ENCODE measurements around the gene NKX2-1. TPM values are rescaled to one million over a fixed set of nuclear protein-coding genes. Genes with fewer than 3 reads are reported as not detected.

NKX2-1 gene
- total and polyA plus RNA-seq, 2 of the 13 experiments (the other 11 are each of a cell fraction or from before 2014, with no cell fraction given), result not detected

DNA sequence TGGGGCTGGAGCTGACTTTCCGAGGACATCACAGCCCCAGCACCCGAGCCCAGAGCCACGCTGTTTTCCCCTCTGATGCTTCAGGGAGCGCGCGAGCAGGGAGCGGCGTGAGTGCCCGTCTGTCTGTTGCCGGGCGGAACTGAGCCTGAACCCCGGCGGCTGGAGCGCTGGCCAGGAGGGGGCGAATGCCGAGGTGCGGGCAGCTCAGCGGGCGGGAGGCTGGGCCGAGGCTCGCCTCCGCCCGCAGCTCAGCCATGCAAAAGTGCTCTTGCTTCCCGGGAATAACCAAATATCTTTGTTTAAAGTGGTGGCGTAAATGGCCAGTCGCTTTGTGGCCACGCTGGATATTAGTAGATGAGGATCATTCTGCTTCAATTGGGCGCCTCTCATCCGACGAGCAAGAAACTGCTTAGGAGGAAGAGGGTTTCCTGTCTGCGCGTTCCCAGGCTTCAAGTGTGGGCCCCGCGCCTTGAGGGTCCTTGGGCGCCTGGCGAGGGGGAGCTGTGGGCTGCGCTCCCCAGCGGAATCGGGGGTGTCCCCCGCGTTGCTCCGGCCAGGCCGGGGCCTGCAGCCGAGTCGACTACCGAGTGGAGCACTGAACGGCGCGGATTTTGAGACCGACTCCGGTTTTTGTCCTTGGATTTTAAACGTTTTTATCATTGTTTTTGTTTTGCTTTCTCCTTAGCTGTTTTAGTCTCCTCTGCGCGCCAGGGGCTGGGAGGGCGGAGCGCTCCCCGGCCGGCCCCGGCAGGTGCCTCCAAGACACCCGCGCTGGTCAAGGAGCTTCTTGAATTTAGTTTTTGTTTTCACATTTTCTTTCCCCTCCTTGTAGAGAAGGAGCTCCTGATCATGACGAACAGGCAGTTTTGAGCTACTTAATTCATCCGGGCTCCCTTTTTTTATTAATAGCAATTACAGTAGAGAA lies 831 bp upstream of the NKX2-1 start (continued):
- TF ChIP-seq, protein P1, sequence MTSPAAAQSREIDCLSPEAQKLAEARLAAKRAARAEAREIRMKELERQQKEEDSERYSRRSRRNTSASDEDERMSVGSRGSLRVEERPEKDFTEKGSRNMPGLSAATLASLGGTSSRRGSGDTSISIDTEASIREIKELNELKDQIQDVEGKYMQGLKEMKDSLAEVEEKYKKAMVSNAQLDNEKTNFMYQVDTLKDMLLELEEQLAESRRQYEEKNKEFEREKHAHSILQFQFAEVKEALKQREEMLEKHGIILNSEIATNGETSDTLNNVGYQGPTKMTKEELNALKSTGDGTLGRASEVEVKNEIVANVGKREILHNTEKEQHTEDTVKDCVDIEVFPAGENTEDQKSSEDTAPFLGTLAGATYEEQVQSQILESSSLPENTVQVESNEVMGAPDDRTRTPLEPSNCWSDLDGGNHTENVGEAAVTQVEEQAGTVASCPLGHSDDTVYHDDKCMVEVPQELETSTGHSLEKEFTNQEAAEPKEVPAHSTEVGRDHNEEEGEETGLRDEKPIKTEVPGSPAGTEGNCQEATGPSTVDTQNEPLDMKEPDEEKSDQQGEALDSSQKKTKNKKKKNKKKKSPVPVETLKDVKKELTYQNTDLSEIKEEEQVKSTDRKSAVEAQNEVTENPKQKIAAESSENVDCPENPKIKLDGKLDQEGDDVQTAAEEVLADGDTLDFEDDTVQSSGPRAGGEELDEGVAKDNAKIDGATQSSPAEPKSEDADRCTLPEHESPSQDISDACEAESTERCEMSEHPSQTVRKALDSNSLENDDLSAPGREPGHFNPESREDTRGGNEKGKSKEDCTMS (CRISPR knock-in tag; conservative IDR thresholded peaks at IDR 0.05), result no peak
- TF ChIP-seq ZMYM2 (CRISPR knock-in tag; IDR thresholded peaks at IDR 0.05), result no peak
- TF ChIP-seq, protein P2, sequence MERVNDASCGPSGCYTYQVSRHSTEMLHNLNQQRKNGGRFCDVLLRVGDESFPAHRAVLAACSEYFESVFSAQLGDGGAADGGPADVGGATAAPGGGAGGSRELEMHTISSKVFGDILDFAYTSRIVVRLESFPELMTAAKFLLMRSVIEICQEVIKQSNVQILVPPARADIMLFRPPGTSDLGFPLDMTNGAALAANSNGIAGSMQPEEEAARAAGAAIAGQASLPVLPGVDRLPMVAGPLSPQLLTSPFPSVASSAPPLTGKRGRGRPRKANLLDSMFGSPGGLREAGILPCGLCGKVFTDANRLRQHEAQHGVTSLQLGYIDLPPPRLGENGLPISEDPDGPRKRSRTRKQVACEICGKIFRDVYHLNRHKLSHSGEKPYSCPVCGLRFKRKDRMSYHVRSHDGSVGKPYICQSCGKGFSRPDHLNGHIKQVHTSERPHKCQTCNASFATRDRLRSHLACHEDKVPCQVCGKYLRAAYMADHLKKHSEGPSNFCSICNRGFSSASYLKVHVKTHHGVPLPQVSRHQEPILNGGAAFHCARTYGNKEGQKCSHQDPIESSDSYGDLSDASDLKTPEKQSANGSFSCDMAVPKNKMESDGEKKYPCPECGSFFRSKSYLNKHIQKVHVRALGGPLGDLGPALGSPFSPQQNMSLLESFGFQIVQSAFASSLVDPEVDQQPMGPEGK (CRISPR knock-in tag; IDR thresholded peaks at IDR 0.05), result peak; percentile 57
- no peak for TF ChIP-seq SP5 (CRISPR knock-in tag; IDR thresholded peaks at IDR 0.05; ENCODE audit: borderline replicate concordance, low read depth)
- peak; percentile 30; the same call in 1 of the 2 replicates for TF ChIP-seq DMAP1 (CRISPR knock-in tag; IDR thresholded peaks at IDR 0.05)
- 0 out of 2 replicates have a peak, but pooled peaks have one; percentile 14 for TF ChIP-seq ZNF747 (CRISPR knock-in tag; IDR thresholded peaks at IDR 0.05; ENCODE audit: borderline replicate concordance)
- TF ChIP-seq ATAD3A (CRISPR knock-in tag; IDR thresholded peaks at IDR 0.05), result no peak
- peak; percentile 97 for TF ChIP-seq XRCC5 (optimal IDR thresholded peaks at IDR 0.05; ENCODE audit: low read length)
- TF ChIP-seq BRCA1 (CRISPR knock-in tag; IDR thresholded peaks at IDR 0.05), result no peak
- TF ChIP-seq TAF1 (CRISPR knock-in tag; IDR thresholded peaks at IDR 0.05), result 0 out of 2 replicates have a peak, but pooled peaks have one; percentile 24
- no peak for TF ChIP-seq ZKSCAN8 (CRISPR knock-in tag; IDR thresholded peaks at IDR 0.05; ENCODE audit: borderline replicate concordance)
- no peak for TF ChIP-seq CREB1 (IDR thresholded peaks at IDR 0.05)
- no peak for TF ChIP-seq CREB1 (CRISPR knock-in tag; IDR thresholded peaks at IDR 0.05)
- no peak for TF ChIP-seq ZFP90 (CRISPR knock-in tag; IDR thresholded peaks at IDR 0.05; ENCODE audit: borderline replicate concordance)
- no peak for TF ChIP-seq ZBTB7B (CRISPR knock-in tag; IDR thresholded peaks at IDR 0.05)
- no peak for TF ChIP-seq ZNF746 (CRISPR knock-in tag; IDR thresholded peaks at IDR 0.05)
- TF ChIP-seq, protein P3, sequence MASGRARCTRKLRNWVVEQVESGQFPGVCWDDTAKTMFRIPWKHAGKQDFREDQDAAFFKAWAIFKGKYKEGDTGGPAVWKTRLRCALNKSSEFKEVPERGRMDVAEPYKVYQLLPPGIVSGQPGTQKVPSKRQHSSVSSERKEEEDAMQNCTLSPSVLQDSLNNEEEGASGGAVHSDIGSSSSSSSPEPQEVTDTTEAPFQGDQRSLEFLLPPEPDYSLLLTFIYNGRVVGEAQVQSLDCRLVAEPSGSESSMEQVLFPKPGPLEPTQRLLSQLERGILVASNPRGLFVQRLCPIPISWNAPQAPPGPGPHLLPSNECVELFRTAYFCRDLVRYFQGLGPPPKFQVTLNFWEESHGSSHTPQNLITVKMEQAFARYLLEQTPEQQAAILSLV (CRISPR knock-in tag; IDR thresholded peaks at IDR 0.05; ENCODE audit: borderline replicate concordance), result no peak
- TF ChIP-seq, protein P4, sequence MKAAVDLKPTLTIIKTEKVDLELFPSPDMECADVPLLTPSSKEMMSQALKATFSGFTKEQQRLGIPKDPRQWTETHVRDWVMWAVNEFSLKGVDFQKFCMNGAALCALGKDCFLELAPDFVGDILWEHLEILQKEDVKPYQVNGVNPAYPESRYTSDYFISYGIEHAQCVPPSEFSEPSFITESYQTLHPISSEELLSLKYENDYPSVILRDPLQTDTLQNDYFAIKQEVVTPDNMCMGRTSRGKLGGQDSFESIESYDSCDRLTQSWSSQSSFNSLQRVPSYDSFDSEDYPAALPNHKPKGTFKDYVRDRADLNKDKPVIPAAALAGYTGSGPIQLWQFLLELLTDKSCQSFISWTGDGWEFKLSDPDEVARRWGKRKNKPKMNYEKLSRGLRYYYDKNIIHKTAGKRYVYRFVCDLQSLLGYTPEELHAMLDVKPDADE (CRISPR knock-in tag; IDR thresholded peaks at IDR 0.05), result no peak
- TF ChIP-seq ZEB1 (IDR thresholded peaks at IDR 0.05; ENCODE audit: insufficient replicate concordance, low read depth), result no peak
- no peak for TF ChIP-seq FOXP1 (IDR thresholded peaks at IDR 0.05)
- no peak for TF ChIP-seq FOXP1 (CRISPR knock-in tag; IDR thresholded peaks at IDR 0.05)

Measured in HepG2 (cell line).